Neural cell (in vitro differentiated cells): Measurements from ENCODE around the gene CDC73. TPM values are rescaled to one million over a fixed set of nuclear protein-coding genes. Genes with fewer than 3 reads are reported as not detected.

Experiments
- H2AFZ ChIP-seq: fragments of 200-600, 300-800 bp; sonication (generic), shearing (Covaris generic); 2 replicates; pipeline ENCODE4 v1.6.0; 2014; ENCODE audit warnings: low read depth, mild to moderate bottlenecking, antibody characterized with exemption, low read length, moderate library complexity
- H3F3A ChIP-seq: fragments of 200-600 bp; shearing (Covaris generic); 2 replicates; pipeline ENCODE4 v1.6.1; 2016; ENCODE audit warnings: mild to moderate bottlenecking, moderate library complexity, mixed read lengths, antibody characterized with exemption, low read length; ENCODE audit not compliant: insufficient read depth, poor library complexity, severe bottlenecking
- H3K27ac ChIP-seq: fragments of 200-600, 300-800 bp; sonication (generic), shearing (Covaris generic); 2 replicates; pipeline ENCODE4 v1.5.1; 2014; ENCODE audit warnings: mild to moderate bottlenecking, low read length, moderate library complexity
- H3K27me3 ChIP-seq: fragments of 300-800, 200-600 bp; sonication (generic), shearing (Covaris generic); 2 replicates; pipeline ENCODE4 v1.6.0; 2014; ENCODE audit warnings: mild to moderate bottlenecking, low read depth, low read length, moderate library complexity; ENCODE audit not compliant: insufficient read depth
- H3K36me3 ChIP-seq: fragments of 300-800, 200-600 bp; sonication (generic), shearing (Covaris generic); 2 replicates; pipeline ENCODE4 v1.5.1; 2014; ENCODE audit warnings: mild to moderate bottlenecking, antibody characterized with exemption, low read length, moderate library complexity; ENCODE audit not compliant: insufficient read depth
- H3K4me2 ChIP-seq: fragments of 300-800, 200-600 bp; sonication (generic), shearing (Covaris generic); 2 replicates; pipeline ENCODE4 v1.6.0; 2014; ENCODE audit warnings: mild to moderate bottlenecking, low read length
- H3K4me3 ChIP-seq: fragments of 300-800, 200-600 bp; sonication (generic), shearing (Covaris generic); 2 replicates; pipeline ENCODE4 v1.5.1; 2014; ENCODE audit warnings: mild to moderate bottlenecking, low read length, moderate library complexity
- H3K79me2 ChIP-seq: fragments of 200-600 bp; shearing (Covaris generic); replicated peaks from 2 replicates; pipeline ENCODE4 v1.6.0; 2014; ENCODE audit warnings: mild to moderate bottlenecking, low read length, moderate library complexity; ENCODE audit not compliant: insufficient read depth
- H3K9ac ChIP-seq: fragments of 300-800, 200-600 bp; sonication (generic), shearing (Covaris generic); 2 replicates; pipeline ENCODE4 v1.6.1; 2016; ENCODE audit warnings: mild to moderate bottlenecking, low read length, mixed read lengths
- H3K9me2 ChIP-seq: fragments of 200-600 bp; shearing (Covaris generic); 2 replicates; pipeline ENCODE4 v1.6.1; 2016; ENCODE audit warnings: mild to moderate bottlenecking, low read length, mixed read lengths; ENCODE audit not compliant: insufficient read depth
- H3K9me3 ChIP-seq: fragments of 200-600, 300-800 bp; sonication (generic), shearing (Covaris generic); 2 replicates; pipeline ENCODE4 v1.6.1; 2016; ENCODE audit warnings: mild to moderate bottlenecking, mixed run types, low read length, moderate library complexity, mixed read lengths
- H4K20me1 ChIP-seq: fragments of 200-600 bp; shearing (Covaris generic); 2 replicates; pipeline ENCODE4 v1.6.1; 2016; ENCODE audit warnings: mild to moderate bottlenecking, mixed run types; ENCODE audit not compliant: insufficient read depth
- CTCF ChIP-seq: fragments of 450-650 bp; IDR thresholded peaks from 2 replicates; pipeline ENCODE4 v1.5.1; 2014; ENCODE audit warnings: antibody characterized with exemption, mild to moderate bottlenecking, moderate library complexity; ENCODE audit not compliant: poor library complexity, severe bottlenecking
- EP300 ChIP-seq: fragments of 450-650 bp; conservative IDR thresholded peaks from 2 replicates; pipeline ENCODE4 v1.6.1; 2014; ENCODE audit warnings: antibody characterized with exemption, mild to moderate bottlenecking, moderate library complexity; ENCODE audit not compliant: poor library complexity, severe bottlenecking
- EZH2 ChIP-seq: fragments of 200-600, 300-800 bp; shearing (Covaris generic), sonication (generic); IDR thresholded peaks from 2 replicates; pipeline ENCODE4 v1.6.1; 2014; ENCODE audit warnings: antibody characterized with exemption, low read length, borderline replicate concordance, mild to moderate bottlenecking; ENCODE audit not compliant: insufficient read depth, poor library complexity, severe bottlenecking
- MXI1 ChIP-seq: fragments of 450-650 bp; conservative IDR thresholded peaks from 2 replicates; pipeline ENCODE4 v1.6.1; 2014; ENCODE audit warnings: antibody characterized with exemption, mild to moderate bottlenecking; ENCODE audit not compliant: poor library complexity, severe bottlenecking
- POLR2AphosphoS5 ChIP-seq: IDR thresholded peaks from 2 replicates; pipeline ENCODE4 v1.6.1; 2012
- RAD21 ChIP-seq: fragments of 450-650 bp; conservative IDR thresholded peaks from 2 replicates; pipeline ENCODE4 v1.6.1; 2014; ENCODE audit warnings: antibody characterized with exemption, mild to moderate bottlenecking, moderate library complexity
- REST ChIP-seq: IDR thresholded peaks from 2 replicates; pipeline ENCODE4 v1.6.1; 2012; ENCODE audit warnings: borderline replicate concordance
- SMC3 ChIP-seq: fragments of 450-650 bp; conservative IDR thresholded peaks from 2 replicates; pipeline ENCODE4 v1.6.1; 2014; ENCODE audit warnings: antibody characterized with exemption, mild to moderate bottlenecking, moderate library complexity; ENCODE audit not compliant: poor library complexity
- TAF1 ChIP-seq: IDR thresholded peaks from 2 replicates; pipeline ENCODE4 v1.6.1; 2012; ENCODE audit warnings: low read depth
- polyA plus RNA-seq: library from polyadenylated mRNA; depleted of rRNA; stranded (reverse); fragments of >200 nt; gene quantifications from 2 replicates; pipeline ENCODE4 v1.2.3, GENCODE V29; 2014

Gene CDC73
- polyA plus RNA-seq, 1 donor from 2014 or later, result 11.9 TPM

GRCh38 chr1:193105821-193106177 lies 16.0 kb upstream of the CDC73 start:
- no peak overlapping the region for H2AFZ ChIP-seq
- H3K4me3 ChIP-seq, result peak overlapping the region; percentile 87
- H3K27me3 ChIP-seq, result peaks cover 4% of the 10 kb centered on the region
- H3F3A ChIP-seq, result peaks cover 5% of the 10 kb centered on the region
- no peaks in the 10 kb centered on the region for H3K9me3 ChIP-seq
- no peaks in the 10 kb centered on the region for H4K20me1 ChIP-seq
- no peak for TF ChIP-seq CTCF
- TF ChIP-seq MXI1, result no peak
- TF ChIP-seq TAF1, result no peak
- no peaks in the 10 kb centered on the region for H3K79me2 ChIP-seq
- peak overlapping the region; percentile 21 for H3K4me2 ChIP-seq
- no peaks in the 10 kb centered on the region for H3K9me2 ChIP-seq
- H3K9ac ChIP-seq, result peak overlapping the region; percentile 58
- no peaks in the 10 kb centered on the region for H3K36me3 ChIP-seq
- no peak overlapping the region for H3K27ac ChIP-seq

- no peaks in the 10 kb centered on the region for H3K79me2 ChIP-seq
- H3K9ac ChIP-seq, result no peak overlapping the region
- no peaks in the 10 kb centered on the region for H3K9me2 ChIP-seq
- no peaks in the 10 kb centered on the region for H3K36me3 ChIP-seq
- peaks cover 5% of the 10 kb centered on the region for H3F3A ChIP-seq
- no peak overlapping the region for H3K4me2 ChIP-seq
- no peaks in the 10 kb centered on the region for H3K9me3 ChIP-seq
- H2AFZ ChIP-seq, result no peak overlapping the region
- no peaks in the 10 kb centered on the region for H3K27me3 ChIP-seq
- no peak overlapping the region for H3K27ac ChIP-seq
- H4K20me1 ChIP-seq, result no peaks in the 10 kb centered on the region
- TF ChIP-seq RAD21 (no peak), EZH2 (no peak), TAF1 (no peak), MXI1 (no peak), POLR2AphosphoS5 (no peak), SMC3 (no peak), CTCF (no peak), REST (no peak), EP300 (no peak)
- no peak overlapping the region for H3K4me3 ChIP-seq
These were observed 13.4 kb upstream of the CDC73 start for GRCh38 chr1:193108471-193108870.
